Panc1 (cell line): ENCODE results near the gene UGT1A4. TPM values are rescaled to one million over a fixed set of nuclear protein-coding genes. Genes with fewer than 3 reads are reported as not detected.

ENCODE experiments used
- ATAC-seq: fragments of 200-7000 bp; cut with Tn5 transposase; 2 replicates; pipeline ENCODE4 v1.9.1; 2020; ENCODE audit warnings: mild to moderate bottlenecking, moderate library complexity
- BruUV-seq: library from RNA; stranded (reverse); fragments of 400-500 nt; replicated peaks from 2 replicates; lab custom pipeline; 2021; lab: Mats Ljungman, UMichigan
- CTCF ChIA-PET: fragments of 300-600 bp; sonication (Branson Sonifier 250); formaldehyde crosslinking; loops from one replicate; lab custom pipeline; 2022; ENCODE audit warnings: antibody characterized with exemption; lab: Charles Lee
- POLR2A ChIA-PET: fragments of 300-600 bp; sonication (Branson Sonifier 250); formaldehyde crosslinking; loops from one replicate; lab custom pipeline; 2022; ENCODE audit warnings: antibody characterized with exemption; lab: Charles Lee
- DNase-seq: peaks from one replicate; pipeline ENCODE4 v3.0.0-alpha.2; 2010; ENCODE audit warnings: low read depth, low spot score
- H3K27ac ChIP-seq: 2 replicates; pipeline ENCODE4 v1.5.1; 2011; ENCODE audit warnings: mild to moderate bottlenecking, low read length, inconsistent platforms
- H3K27me3 ChIP-seq: fragments of 200-500 bp; sonication (Bioruptor generic); 2 replicates; pipeline ENCODE4 v1.6.0; 2014; ENCODE audit warnings: low read length, inconsistent platforms; ENCODE audit not compliant: control insufficient read depth, insufficient read depth
- H3K36me3 ChIP-seq: fragments of 200-500 bp; sonication (Bioruptor generic); 2 replicates; pipeline ENCODE4 v1.5.1; 2014; ENCODE audit warnings: inconsistent platforms, mild to moderate bottlenecking, low read length, moderate library complexity; ENCODE audit not compliant: control insufficient read depth, insufficient read depth
- H3K4me1 ChIP-seq: 2 replicates; pipeline ENCODE4 v1.5.1; 2011; ENCODE audit warnings: inconsistent platforms, mild to moderate bottlenecking, low read length, moderate library complexity; ENCODE audit not compliant: control insufficient read depth, insufficient read depth
- H3K4me3 ChIP-seq, 2 experiments: 2 replicates each; pipeline ENCODE4 v1.5.1; 2011 to 2012; ENCODE audit warnings: low read depth in 2 of 2, low read length in 2 of 2, mild to moderate bottlenecking in 2 of 2, inconsistent platforms in 1 of 2, moderate library complexity in 1 of 2
- H3K9me3 ChIP-seq: fragments of 200-500 bp; sonication (Bioruptor generic); 2 replicates; pipeline ENCODE4 v1.5.1; 2014; ENCODE audit warnings: low read depth, mild to moderate bottlenecking, inconsistent platforms, low read length, moderate library complexity; ENCODE audit not compliant: control insufficient read depth, insufficient read depth
- POLR2AphosphoS5 ChIP-seq: IDR thresholded peaks from 2 replicates; pipeline ENCODE4 v1.6.1; 2012; ENCODE audit warnings: mild to moderate bottlenecking, low read depth, low read length, moderate library complexity
- SIN3A ChIP-seq: IDR thresholded peaks from 2 replicates; pipeline ENCODE4 v1.6.1; 2012; ENCODE audit warnings: low read depth, mild to moderate bottlenecking, low read length, moderate library complexity, borderline replicate concordance; ENCODE audit not compliant: insufficient read depth
- TCF7L2 ChIP-seq: IDR thresholded peaks from 2 replicates; pipeline ENCODE4 v1.6.1; 2011; ENCODE audit warnings: mild to moderate bottlenecking, low read depth, low read length, inconsistent platforms
- in situ Hi-C: cut with HindIII; loops from 2 replicates; pipeline ENCODE4 v1.10.0; 2016; ENCODE audit warnings: low sequenced_read_pairs, low pct_unique_long_range_greater_than_20kb
- intact Hi-C: fragments of 100-400 bp; cut with micrococcal nuclease; formaldehyde crosslinking; loops from one replicate; pipeline ENCODE4 v1.10.0; 2022; ENCODE audit not compliant: unreplicated experiment
- total RNA-seq: library from RNA; stranded (reverse); gene quantifications from one replicate; pipeline ENCODE4 v1.2.1, GENCODE V29; 2021; ENCODE audit not compliant: unreplicated experiment
- TF ChIP-seq, protein P1 (sequence below), 2 experiments: IDR thresholded peaks; 2 replicates each; pipeline ENCODE4 v1.6.1; 2011 to 2012; ENCODE audit warnings: low read depth in 2 of 2, control low read depth in 1 of 2, low read length in 1 of 2, mild to moderate bottlenecking in 1 of 2, moderate library complexity in 1 of 2; ENCODE audit not compliant: insufficient read depth in 1 of 2
- TF ChIP-seq, protein P2 (sequence below): fragments of 450-650 bp; IDR thresholded peaks from 2 replicates; pipeline ENCODE4 v1.5.1; 2017; ENCODE audit warnings: mild to moderate bottlenecking

UGT1A4 gene
- total RNA-seq, 1 experiment from 2014 or later: not detected

- in situ Hi-C loops (no loop called here), intact Hi-C loops (no loop called here)
- ATAC-seq (no peak), DNase-seq (no peak)
- POLR2A ChIA-PET: no interaction called here
- Histone ChIP-seq H3K4me1 (no peaks in the 10 kb centered on the region), H3K36me3 (no peaks in the 10 kb centered on the region), H3K9me3 (no peaks in the 10 kb centered on the region), H3K27me3 (no peaks in the 10 kb centered on the region; the same call in 1 of the 2 replicates), H3K4me3 (no peak overlapping the region), H3K27ac (no peak overlapping the region)
- no peak for TF ChIP-seq POLR2AphosphoS5
- no peak for TF ChIP-seq TCF7L2
- TF ChIP-seq SIN3A: no peak
- TF ChIP-seq, protein P1, sequence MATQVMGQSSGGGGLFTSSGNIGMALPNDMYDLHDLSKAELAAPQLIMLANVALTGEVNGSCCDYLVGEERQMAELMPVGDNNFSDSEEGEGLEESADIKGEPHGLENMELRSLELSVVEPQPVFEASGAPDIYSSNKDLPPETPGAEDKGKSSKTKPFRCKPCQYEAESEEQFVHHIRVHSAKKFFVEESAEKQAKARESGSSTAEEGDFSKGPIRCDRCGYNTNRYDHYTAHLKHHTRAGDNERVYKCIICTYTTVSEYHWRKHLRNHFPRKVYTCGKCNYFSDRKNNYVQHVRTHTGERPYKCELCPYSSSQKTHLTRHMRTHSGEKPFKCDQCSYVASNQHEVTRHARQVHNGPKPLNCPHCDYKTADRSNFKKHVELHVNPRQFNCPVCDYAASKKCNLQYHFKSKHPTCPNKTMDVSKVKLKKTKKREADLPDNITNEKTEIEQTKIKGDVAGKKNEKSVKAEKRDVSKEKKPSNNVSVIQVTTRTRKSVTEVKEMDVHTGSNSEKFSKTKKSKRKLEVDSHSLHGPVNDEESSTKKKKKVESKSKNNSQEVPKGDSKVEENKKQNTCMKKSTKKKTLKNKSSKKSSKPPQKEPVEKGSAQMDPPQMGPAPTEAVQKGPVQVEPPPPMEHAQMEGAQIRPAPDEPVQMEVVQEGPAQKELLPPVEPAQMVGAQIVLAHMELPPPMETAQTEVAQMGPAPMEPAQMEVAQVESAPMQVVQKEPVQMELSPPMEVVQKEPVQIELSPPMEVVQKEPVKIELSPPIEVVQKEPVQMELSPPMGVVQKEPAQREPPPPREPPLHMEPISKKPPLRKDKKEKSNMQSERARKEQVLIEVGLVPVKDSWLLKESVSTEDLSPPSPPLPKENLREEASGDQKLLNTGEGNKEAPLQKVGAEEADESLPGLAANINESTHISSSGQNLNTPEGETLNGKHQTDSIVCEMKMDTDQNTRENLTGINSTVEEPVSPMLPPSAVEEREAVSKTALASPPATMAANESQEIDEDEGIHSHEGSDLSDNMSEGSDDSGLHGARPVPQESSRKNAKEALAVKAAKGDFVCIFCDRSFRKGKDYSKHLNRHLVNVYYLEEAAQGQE (IDR thresholded peaks at IDR 0.05; ENCODE audit: insufficient read depth in 1 of 2, low read depth in 2 of 2, low read length in 1 of 2): no peak
- TF ChIP-seq, protein P2, sequence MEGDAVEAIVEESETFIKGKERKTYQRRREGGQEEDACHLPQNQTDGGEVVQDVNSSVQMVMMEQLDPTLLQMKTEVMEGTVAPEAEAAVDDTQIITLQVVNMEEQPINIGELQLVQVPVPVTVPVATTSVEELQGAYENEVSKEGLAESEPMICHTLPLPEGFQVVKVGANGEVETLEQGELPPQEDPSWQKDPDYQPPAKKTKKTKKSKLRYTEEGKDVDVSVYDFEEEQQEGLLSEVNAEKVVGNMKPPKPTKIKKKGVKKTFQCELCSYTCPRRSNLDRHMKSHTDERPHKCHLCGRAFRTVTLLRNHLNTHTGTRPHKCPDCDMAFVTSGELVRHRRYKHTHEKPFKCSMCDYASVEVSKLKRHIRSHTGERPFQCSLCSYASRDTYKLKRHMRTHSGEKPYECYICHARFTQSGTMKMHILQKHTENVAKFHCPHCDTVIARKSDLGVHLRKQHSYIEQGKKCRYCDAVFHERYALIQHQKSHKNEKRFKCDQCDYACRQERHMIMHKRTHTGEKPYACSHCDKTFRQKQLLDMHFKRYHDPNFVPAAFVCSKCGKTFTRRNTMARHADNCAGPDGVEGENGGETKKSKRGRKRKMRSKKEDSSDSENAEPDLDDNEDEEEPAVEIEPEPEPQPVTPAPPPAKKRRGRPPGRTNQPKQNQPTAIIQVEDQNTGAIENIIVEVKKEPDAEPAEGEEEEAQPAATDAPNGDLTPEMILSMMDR: no peak
- BruUV-seq: no TSS peak
- CTCF ChIA-PET: no interaction called here
Observed at GRCh38 chr2:233810385-233810784, 91.8 kb downstream of the UGT1A4 start.

GRCh38 chr2:233811087-233811486, 92.6 kb downstream of the UGT1A4 start:
- intact Hi-C loops (no loop called here), in situ Hi-C loops (no loop called here)
- TF ChIP-seq, protein P1 (IDR thresholded peaks at IDR 0.05; ENCODE audit: insufficient read depth in 1 of 2, low read depth in 2 of 2, low read length in 1 of 2): no peak
- TF ChIP-seq SIN3A: no peak
- TF ChIP-seq TCF7L2: no peak
- no peak for TF ChIP-seq POLR2AphosphoS5
- TF ChIP-seq, protein P2: no peak
- Histone ChIP-seq H3K36me3 (no peaks in the 10 kb centered on the region), H3K27me3 (no peaks in the 10 kb centered on the region; the same call in 1 of the 2 replicates), H3K4me3 (no peak overlapping the region), H3K27ac (no peak overlapping the region), H3K4me1 (no peaks in the 10 kb centered on the region), H3K9me3 (no peaks in the 10 kb centered on the region)
- no TSS peak for BruUV-seq
- DNase-seq (no peak), ATAC-seq (no peak)
- ChIA-PET CTCF (no interaction called here), POLR2A (no interaction called here)
